HUES48 (cell line): Measurements from ENCODE around the gene UFC1.
A peak's percentile ranks its signal among the peaks of the same experiment; 100 is the strongest.

Source experiments
- H3K27ac ChIP-seq: one replicate; pipeline ENCODE4 v1.7.0; 2013; ENCODE audit warnings: low read depth, low read length, inconsistent platforms
- H3K27me3 ChIP-seq: 2 replicates; pipeline ENCODE4 v1.6.1; 2013; ENCODE audit warnings: mild to moderate bottlenecking, low read length; ENCODE audit not compliant: control insufficient read depth, insufficient read depth
- H3K36me3 ChIP-seq: 2 replicates; pipeline ENCODE4 v1.6.1; 2013; ENCODE audit warnings: low read length; ENCODE audit not compliant: control insufficient read depth, insufficient read depth
- H3K4me1 ChIP-seq: 2 replicates; pipeline ENCODE4 v1.6.1; 2013; ENCODE audit warnings: mild to moderate bottlenecking, low read length; ENCODE audit not compliant: control insufficient read depth, insufficient read depth
- H3K4me3 ChIP-seq: 2 replicates; pipeline ENCODE4 v1.5.1; 2013; ENCODE audit warnings: mild to moderate bottlenecking, low read depth, low read length
- H3K9ac ChIP-seq: 2 replicates; pipeline ENCODE4 v1.6.1; 2013; ENCODE audit warnings: mild to moderate bottlenecking, low read depth, low read length, moderate library complexity
- H3K9me3 ChIP-seq: 2 replicates; pipeline ENCODE4 v1.6.1; 2013; ENCODE audit warnings: low read length; ENCODE audit not compliant: control insufficient read depth, insufficient read depth

UFC1 gene

GRCh38 chr1:161121042-161121650 is 32.6 kb upstream of the UFC1 start:
- Histone ChIP-seq H3K4me3 (no peak overlapping the region), H3K36me3 (peaks cover 61% of the 10 kb centered on the region), H3K27ac (no peak overlapping the region), H3K9ac (no peak overlapping the region), H3K4me1 (peaks cover 13% of the 10 kb centered on the region), H3K9me3 (no peaks in the 10 kb centered on the region), H3K27me3 (no peaks in the 10 kb centered on the region)

DNA sequence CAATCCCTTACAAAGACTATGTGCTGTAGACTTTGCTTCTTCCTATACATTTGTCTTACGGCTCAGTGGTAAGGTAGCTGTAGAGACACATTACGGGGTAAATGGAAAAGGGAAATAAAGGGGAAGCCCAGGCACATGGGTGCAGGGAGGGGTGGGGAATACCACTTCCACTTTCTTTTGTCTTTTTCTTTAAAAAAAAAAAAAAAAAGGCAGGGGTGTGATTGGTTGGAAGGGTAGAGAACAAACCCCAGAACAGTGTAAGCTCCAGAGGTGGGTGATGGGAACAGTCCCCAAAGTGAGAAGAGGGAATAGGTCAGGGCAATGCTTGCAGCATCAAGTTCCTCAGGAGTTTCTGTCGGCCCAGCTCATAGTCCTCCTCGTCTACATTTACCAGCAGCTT is 31.9 kb upstream of the UFC1 start:
- no peak overlapping the region for H3K4me3 ChIP-seq
- H3K9me3 ChIP-seq: no peaks in the 10 kb centered on the region
- peaks cover 65% of the 10 kb centered on the region for H3K36me3 ChIP-seq
- no peak overlapping the region for H3K9ac ChIP-seq
- H3K4me1 ChIP-seq: peaks cover 13% of the 10 kb centered on the region
- no peak overlapping the region for H3K27ac ChIP-seq
- H3K27me3 ChIP-seq: no peaks in the 10 kb centered on the region

- no peaks in the 10 kb centered on the region for H3K9me3 ChIP-seq
- H3K27me3 ChIP-seq: no peaks in the 10 kb centered on the region
- H3K27ac ChIP-seq: no peak overlapping the region
- peaks cover 76% of the 10 kb centered on the region for H3K36me3 ChIP-seq
- no peak overlapping the region for H3K9ac ChIP-seq
- peaks cover 13% of the 10 kb centered on the region for H3K4me1 ChIP-seq
- no peak overlapping the region for H3K4me3 ChIP-seq
These were observed 30.8 kb upstream of the UFC1 start for GRCh38 chr1:161122967-161123366.

- no peak overlapping the region for H3K4me3 ChIP-seq
- H3K36me3 ChIP-seq: peaks cover 72% of the 10 kb centered on the region
- H3K4me1 ChIP-seq: peaks cover 11% of the 10 kb centered on the region
- H3K27ac ChIP-seq: no peak overlapping the region
- H3K9me3 ChIP-seq: no peaks in the 10 kb centered on the region
- H3K9ac ChIP-seq: no peak overlapping the region
- H3K27me3 ChIP-seq: no peaks in the 10 kb centered on the region
These were observed 26.1 kb upstream of the UFC1 start for GRCh38 chr1:161127649-161128048.

- Histone ChIP-seq H3K4me3 (no peak overlapping the region), H3K27ac (no peak overlapping the region), H3K36me3 (peaks cover 63% of the 10 kb centered on the region), H3K4me1 (peaks cover 11% of the 10 kb centered on the region), H3K27me3 (no peaks in the 10 kb centered on the region), H3K9ac (no peak overlapping the region), H3K9me3 (no peaks in the 10 kb centered on the region)
These were observed 25.0 kb upstream of the UFC1 start for GRCh38 chr1:161128591-161129420.

- H3K4me3 ChIP-seq: 0 out of 2 replicates have a peak overlapping the region, but pooled peaks have one; percentile 83
- H3K4me1 ChIP-seq: peaks cover 11% of the 10 kb centered on the region
- no peaks in the 10 kb centered on the region for H3K9me3 ChIP-seq
- H3K9ac ChIP-seq: no peak overlapping the region
- no peak overlapping the region for H3K27ac ChIP-seq
- H3K27me3 ChIP-seq: no peaks in the 10 kb centered on the region
- H3K36me3 ChIP-seq: peaks cover 48% of the 10 kb centered on the region
These were observed 23.5 kb upstream of the UFC1 start for GRCh38 chr1:161130266-161130665.

- peak overlapping the region; percentile 94 for H3K27ac ChIP-seq
- H3K36me3 ChIP-seq: peaks cover 38% of the 10 kb centered on the region
- peak overlapping the region; percentile 78 for H3K9ac ChIP-seq
- H3K27me3 ChIP-seq: no peaks in the 10 kb centered on the region
- no peaks in the 10 kb centered on the region for H3K9me3 ChIP-seq
- H3K4me3 ChIP-seq: peak overlapping the region; percentile 83
- H3K4me1 ChIP-seq: peaks cover 11% of the 10 kb centered on the region
These were observed 22.0 kb upstream of the UFC1 start for GRCh38 chr1:161131523-161132409.

GRCh38 chr1:161132410-161133219 is 21.2 kb upstream of the UFC1 start, which contains the start of gene DEDD:
Gene DEDD (minus strand): TSS chr1:161132667. CDS start chr1:161124462, 8,205 bp downstream.
- peaks cover 30% of the 10 kb centered on the region for H3K36me3 ChIP-seq
- no peaks in the 10 kb centered on the region for H3K9me3 ChIP-seq
- peak within 1 kb of the TSS; percentile 78 for H3K9ac ChIP-seq
- H3K27ac ChIP-seq: peak within 1 kb of the TSS; percentile 94
- peaks cover 11% of the 10 kb centered on the region for H3K4me1 ChIP-seq
- peak within 1 kb of the TSS; percentile 83 for H3K4me3 ChIP-seq
- H3K27me3 ChIP-seq: no peaks in the 10 kb centered on the region

- Histone ChIP-seq H3K4me1 (peaks cover 11% of the 10 kb centered on the region), H3K27me3 (no peaks in the 10 kb centered on the region), H3K4me3 (peak overlapping the region; percentile 83)
These were observed 20.5 kb upstream of the UFC1 start for GRCh38 chr1:161133220-161133740.

GRCh38 chr1:161137881-161138280 is 15.9 kb upstream of the UFC1 start:
- no peak overlapping the region for H3K4me3 ChIP-seq
- no peak overlapping the region for H3K27ac ChIP-seq
- no peaks in the 10 kb centered on the region for H3K4me1 ChIP-seq
- no peaks in the 10 kb centered on the region for H3K36me3 ChIP-seq
- no peak overlapping the region for H3K9ac ChIP-seq
- no peaks in the 10 kb centered on the region for H3K9me3 ChIP-seq
- no peaks in the 10 kb centered on the region for H3K27me3 ChIP-seq

More at GRCh38 chr1:161133220-161133740, 20.5 kb upstream of the UFC1 start:
- Histone ChIP-seq H3K9me3 (no peaks in the 10 kb centered on the region), H3K27ac (peak overlapping the region; percentile 94), H3K9ac (peak overlapping the region; percentile 78), H3K36me3 (peaks cover 23% of the 10 kb centered on the region)
